ENCODE measurements around the gene DNMT3B.

Gene DNMT3B

GRCh38 chr20:32839227-32839981 is 77.2 kb downstream of the DNMT3B start:
- H3K4me3 ChIP-seq (ENCODE audit: low read depth, low read length) = no peak overlapping the region
- DNase-seq (ENCODE audit: low read depth) = no peak
- TF ChIP-seq CTCF (conservative IDR thresholded peaks at IDR 0.05; ENCODE audit: low read depth, low read length) = no peak

- no peak for DNase-seq (ENCODE audit: low read depth)
- H3K4me3 ChIP-seq (ENCODE audit: low read depth, low read length) = no peak overlapping the region
- no peak for TF ChIP-seq CTCF (conservative IDR thresholded peaks at IDR 0.05; ENCODE audit: low read depth, low read length)
Observed at GRCh38 chr20:32839982-32840285, 77.7 kb downstream of the DNMT3B start.

GRCh38 chr20:32841174-32841573 is 79.0 kb downstream of the DNMT3B start:
- no peak overlapping the region for H3K4me3 ChIP-seq (ENCODE audit: low read depth, low read length)
- DNase-seq (ENCODE audit: low read depth) = no peak
- no peak for TF ChIP-seq CTCF (conservative IDR thresholded peaks at IDR 0.05; ENCODE audit: low read depth, low read length)

GRCh38 chr20:32841632-32842031 is 79.4 kb downstream of the DNMT3B start:
- no peak for DNase-seq (ENCODE audit: low read depth)
- TF ChIP-seq CTCF (conservative IDR thresholded peaks at IDR 0.05; ENCODE audit: low read depth, low read length) = no peak
- no peak overlapping the region for H3K4me3 ChIP-seq (ENCODE audit: low read depth, low read length)

GRCh38 chr20:32842688-32843524 is 80.7 kb downstream of the DNMT3B start:
- no peak overlapping the region for H3K4me3 ChIP-seq (ENCODE audit: low read depth, low read length)
- DNase-seq (ENCODE audit: low read depth) = no peak
- no peak for TF ChIP-seq CTCF (conservative IDR thresholded peaks at IDR 0.05; ENCODE audit: low read depth, low read length)

GRCh38 chr20:32845786-32846185 is 83.6 kb downstream of the DNMT3B start:
- H3K4me3 ChIP-seq (ENCODE audit: low read depth, low read length) = no peak overlapping the region
- no peak for TF ChIP-seq CTCF (conservative IDR thresholded peaks at IDR 0.05; ENCODE audit: low read depth, low read length)
- peak; percentile 32 for DNase-seq (ENCODE audit: low read depth)
